NCI-H146 (cell line): ENCODE measurements around the gene TDRKH.
"Not testable (repeated sequence)": the region's sequence is repeated elsewhere in the genome, so short reads cannot be mapped to it uniquely, and the experiment has no call there.

Experiments used
- DNase-seq: peaks from one replicate; lab custom pipeline; 2025; lab: John Stamatoyannopoulos, UW

TDRKH gene

DNA sequence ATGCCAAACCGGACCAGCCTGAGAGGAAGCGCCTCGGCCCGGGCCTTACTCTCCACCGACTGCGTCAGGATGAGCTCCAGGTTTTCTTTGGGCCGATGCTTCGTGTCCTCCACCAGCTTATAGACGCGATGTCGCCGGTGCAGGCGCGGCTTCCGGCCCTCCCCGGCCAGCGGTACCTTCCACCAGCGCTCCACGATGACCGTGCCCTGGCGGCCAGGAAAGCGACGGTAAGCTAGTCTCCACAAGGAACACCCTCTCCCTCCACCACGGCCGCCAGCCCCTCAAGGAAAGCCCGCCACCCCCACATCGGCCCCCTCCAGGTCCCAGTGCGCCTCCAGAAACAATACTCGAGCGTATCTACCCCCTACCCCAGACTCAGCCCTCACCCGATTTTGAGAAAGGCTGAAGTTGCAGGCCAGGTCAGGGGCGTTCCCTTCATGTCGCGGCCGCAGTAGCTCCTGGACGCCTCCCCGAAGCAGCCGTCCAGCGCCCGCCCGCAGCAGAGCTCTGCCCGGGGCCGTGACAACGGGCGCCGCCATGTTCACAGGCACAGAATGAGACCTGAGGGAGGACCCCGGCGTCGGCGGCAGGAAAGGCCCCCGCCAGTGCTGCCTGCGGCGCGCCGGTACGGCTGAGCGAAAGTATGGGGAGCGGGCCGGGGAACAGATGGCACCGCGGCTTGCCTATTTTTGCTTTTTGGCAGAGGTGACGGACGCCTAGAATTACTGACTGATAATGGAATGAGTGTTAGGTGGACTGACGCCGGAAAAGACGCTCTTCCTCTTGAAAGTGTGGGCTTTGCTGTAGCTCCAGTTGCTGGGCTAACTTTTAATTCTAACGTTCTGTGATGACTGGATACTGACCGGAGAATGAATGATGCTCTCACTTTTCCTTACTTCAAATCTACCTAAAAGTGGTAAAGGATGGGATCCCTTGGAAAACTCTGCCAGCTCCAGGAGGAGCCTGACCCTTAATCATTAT lies 27.1 kb downstream of the TDRKH start, which contains the start of gene MRPL9:
Gene MRPL9 (minus strand): TSS at position 556 of the 981 bp plus-strand sequence. CDS start 17 bp downstream, at position 539.
- DNase-seq: peak; percentile 83

- DNase-seq: no peak
These were observed 29.5 kb downstream of the TDRKH start for GRCh38 chr1:151760597-151761385.

DNA sequence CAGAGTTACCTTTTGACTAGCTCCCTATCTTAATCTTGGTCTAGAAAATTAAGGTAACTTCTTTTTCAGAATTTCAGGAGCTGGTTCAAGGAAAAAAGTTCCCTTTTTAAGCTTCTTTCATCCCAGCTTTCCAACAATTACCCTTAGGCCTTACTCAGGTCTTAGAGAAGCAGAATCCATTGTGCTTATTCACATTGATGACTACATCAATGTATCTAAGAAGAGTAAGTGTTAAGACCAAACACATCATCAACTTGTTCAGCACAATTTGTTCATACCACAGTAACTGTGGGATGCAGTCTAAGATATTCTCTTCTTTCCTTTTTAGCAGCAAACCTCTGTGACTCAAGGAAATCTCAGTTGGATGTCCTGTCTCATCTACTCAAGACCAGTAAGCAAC lies 31.1 kb downstream of the TDRKH start:
- no peak for DNase-seq

GRCh38 chr1:151756291-151756690 lies 34.0 kb downstream of the TDRKH start:
- no peak for DNase-seq

DNA sequence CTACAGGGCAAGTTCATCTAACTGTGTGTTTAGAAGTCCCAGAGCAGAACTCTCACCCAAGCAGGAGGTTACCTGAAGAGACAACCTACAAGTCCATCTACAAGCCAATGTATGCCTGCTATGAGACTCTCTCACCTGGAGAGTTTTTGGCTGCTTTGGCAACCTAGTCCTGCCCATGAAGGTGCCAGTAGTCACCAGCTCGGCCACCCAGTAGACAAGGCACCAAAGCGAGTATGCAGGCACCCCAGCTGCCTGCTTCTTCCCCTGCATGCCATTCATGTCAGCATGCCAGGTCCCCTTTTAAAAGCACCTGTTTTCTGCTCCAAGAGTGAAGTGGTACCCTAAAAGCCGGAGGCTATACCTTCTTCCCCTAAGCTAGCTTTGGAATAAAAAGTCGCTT lies 48.8 kb downstream of the TDRKH start:
- no peak for DNase-seq

GRCh38 chr1:151739590-151740355 lies 50.5 kb downstream of the TDRKH start:
- no peak for DNase-seq

DNA sequence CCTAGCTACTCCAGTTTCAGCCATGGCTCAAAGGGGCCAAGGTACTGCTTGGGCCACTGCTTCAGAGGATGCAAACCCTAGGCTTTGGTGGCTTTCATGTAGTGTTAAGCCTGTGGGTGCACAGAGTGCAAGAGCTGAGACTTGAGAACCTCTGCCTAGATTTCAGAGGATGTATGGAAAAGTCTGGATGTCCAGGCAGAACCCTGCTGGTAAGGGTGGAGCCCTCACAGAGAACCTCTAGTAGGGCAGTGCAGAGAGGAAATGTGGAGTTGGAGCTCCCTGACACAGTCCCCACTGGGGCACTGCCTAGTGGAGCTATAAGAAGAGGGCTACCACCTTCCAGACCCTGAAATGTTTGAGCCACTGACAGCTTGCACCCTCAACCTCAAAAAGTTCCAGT lies 52.8 kb downstream of the TDRKH start:
- no peak for DNase-seq

DNA sequence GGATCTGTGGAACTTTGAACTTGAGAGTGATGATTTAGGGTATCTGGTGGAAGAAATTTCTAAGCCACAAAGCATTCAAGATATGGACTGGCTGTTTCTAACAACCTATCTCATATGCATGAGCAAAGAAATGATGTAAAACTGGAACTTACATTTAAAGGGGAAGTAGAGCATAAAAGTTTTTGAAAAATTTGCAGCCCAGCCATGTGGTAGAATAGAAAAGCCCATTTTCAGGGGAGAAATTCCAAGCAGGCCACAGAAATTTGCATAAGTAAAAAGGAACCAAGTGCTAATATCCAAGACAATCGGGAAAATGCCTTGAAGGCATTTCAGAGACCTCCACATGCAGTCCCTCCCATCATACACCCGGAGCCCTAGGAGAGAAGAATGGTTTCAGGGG lies 53.3 kb downstream of the TDRKH start:
- DNase-seq: no peak

GRCh38 chr1:151733995-151734394 lies 56.3 kb downstream of the TDRKH start:
- DNase-seq: not testable (repeated sequence)

DNA sequence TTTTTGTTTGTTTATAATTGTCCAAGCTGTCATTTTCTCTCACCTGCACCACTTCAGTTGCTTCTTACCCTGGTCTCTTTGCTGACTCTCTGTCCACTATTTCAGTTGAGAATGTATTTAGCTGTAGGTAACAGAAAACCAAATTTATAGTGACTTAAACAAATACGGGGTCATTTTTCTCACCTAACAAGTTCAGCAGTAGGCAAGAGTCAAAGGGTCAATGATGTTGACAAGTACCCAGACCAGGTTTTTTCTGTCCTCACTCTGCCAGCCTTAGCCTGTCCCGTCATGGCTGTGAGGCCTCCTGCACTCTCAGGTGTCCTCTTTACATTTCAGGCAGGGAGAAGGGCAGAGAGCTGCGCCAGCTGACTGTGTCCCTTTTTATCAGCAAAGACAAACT lies 57.2 kb downstream of the TDRKH start:
- no peak for DNase-seq

DNA sequence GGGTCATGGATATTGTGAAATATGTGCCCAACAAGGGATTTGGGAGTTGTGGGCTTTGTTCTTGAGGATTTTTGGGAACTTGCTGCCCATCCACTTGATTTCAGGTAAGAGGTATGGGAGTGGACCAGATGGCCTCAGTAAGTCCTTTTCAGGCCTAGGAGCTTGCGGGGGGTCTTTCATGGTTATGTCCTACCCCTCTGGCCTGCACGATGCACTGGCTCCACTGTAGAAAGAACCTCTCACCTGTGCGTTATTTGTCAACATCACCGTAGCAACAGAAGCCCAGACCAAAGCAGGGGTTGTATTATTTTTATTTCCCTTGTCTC lies 60.4 kb downstream of the TDRKH start:
- no peak for DNase-seq

DNA sequence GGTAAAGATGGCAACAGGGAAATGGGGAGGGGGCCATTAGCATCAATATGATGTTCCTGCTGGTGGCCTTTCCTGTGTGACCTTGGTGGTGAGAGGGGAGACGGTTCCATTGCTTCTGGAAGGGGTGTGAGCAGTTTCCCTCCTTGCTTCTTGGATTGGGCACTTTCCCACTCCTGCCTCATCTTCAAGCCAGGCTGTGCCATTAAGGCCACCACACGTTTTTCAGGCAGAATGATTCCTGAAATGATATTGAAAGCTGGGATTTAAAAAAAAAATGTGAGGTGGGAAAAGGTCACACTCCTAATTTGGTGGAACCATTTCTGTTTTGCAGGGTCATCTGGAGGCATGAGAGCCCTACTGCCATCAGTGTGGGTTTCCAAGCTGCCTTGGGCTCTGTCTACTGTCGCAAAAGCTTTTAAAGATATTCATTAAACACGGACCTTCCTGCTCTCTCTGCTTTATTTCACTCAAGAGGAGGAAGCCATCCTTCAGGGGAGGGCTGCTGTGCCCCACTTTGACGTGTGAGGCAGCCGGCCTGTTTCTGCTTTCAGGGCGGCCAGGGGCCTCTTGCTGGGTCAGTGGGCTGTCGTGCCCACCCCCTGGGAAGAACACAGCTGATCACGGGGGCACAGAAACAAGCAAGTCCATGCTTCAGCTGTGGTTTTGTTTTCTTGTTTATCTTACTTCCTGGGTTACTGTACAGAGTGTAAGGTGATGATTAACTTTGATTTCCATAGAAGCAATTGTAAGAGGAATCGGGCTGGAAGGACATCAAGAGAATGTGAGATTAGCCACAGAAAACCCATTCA lies 60.9 kb downstream of the TDRKH start:
- no peak for DNase-seq

DNA sequence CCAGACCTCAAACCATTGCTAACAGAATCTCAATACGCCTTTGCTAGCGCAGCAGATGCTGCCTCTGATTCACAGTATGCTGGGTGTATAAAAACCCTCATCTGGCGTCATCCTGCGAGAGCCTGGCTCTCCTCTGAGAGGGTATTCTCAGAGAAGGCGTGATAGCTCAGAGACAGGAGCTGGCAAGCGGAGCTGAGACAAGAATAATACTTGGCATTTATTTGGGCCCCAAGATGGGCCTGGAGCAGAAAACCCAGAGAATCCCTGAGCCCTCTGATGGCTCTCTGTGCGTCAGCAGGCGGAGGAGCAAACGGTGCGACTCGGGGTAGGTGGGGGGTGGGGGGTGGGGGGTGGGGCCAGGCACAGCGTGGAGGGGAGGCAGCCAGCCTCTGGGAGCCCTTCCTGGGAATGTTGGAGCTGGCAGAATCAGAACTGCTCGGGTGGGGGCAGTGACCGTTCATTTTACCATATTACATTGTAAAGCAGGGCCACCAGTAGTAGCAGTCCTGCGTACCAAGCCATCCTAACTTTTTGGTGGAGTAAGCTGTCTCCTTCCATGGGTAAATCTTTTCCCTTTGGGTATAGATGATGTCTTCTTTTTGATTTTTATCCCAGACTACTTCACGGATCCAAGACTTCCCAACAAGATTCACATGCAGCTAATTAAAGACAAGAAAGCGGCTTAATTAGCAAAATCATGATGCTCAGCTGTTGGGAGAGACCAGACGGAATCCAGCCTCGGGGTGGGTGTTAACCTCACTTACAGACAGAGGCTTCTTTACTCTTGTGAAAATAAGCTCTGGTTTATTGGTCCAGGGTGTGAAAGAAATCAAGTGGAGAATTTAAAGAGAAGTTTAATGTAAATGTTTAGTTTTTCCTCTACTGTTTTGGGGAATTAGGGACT lies 61.9 kb downstream of the TDRKH start:
- peak; percentile 4 for DNase-seq

DNA sequence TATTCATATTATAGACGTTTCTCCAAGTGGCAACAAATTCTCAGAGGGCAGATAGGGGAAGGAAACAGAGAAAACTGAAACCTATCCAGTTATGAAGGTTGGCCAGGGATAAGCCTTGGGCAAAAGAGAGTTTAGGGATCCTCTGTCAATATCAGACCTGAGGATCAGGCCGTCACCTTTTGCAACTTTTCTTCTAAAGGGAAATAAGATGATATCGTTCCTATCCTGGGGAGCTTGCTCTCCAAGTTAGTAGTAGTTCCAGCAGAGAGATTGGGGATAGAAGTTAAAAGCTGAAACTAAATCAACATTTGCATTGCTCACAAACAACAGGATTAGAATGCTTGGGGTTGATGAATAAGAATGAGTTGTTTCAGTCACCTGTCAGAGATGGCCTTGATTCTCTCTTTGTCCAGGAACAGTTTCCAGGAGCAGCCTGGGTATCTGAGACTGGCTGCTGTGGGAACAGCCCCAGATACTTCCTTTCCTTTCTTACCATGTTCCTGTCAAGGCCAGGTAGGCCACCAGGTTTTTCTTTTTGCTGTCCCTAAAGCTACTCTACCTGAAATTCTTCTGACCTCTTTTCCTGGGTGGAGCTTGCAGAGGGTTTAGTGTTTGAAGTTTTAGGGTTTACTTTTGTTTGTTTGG lies 66.5 kb downstream of the TDRKH start:
- no peak for DNase-seq
